HG03280 (cell line): ENCODE results near the gene DGKB.

Source experiments
- ATAC-seq: cut with Tn5 transposase; IDR thresholded peaks from one replicate; pipeline ENCODE4 v1.9.1; 2021; ENCODE audit warnings: mild to moderate bottlenecking, moderate library complexity; ENCODE audit not compliant: unreplicated experiment

Gene DGKB

DNA sequence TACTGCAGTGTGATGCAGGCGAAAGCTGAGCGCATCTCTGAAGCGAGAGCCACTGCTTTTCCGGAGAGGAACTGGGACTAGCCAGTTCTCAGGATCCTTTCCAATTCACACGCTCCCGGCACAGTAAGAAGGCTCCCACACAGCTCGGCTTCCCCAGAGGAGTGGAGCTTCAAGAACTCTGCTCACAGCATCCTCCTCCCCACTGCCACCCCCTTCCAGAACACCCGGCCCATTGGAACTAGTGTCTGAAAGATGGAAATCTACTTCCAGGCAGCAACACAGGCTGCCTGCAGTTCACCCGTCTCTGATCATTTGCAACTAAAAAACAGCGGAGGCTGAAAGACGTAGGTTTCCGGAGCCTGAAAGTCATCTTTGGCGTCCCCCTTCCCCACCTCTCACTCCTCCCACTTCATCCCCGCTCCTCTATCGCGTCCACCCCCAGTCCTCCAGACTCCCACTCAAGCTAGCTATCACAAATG lies at the start of gene DGKB:
DGKB (minus strand) TSS at position 163 of the 479 bp plus-strand sequence.
- no peak for ATAC-seq

DNA sequence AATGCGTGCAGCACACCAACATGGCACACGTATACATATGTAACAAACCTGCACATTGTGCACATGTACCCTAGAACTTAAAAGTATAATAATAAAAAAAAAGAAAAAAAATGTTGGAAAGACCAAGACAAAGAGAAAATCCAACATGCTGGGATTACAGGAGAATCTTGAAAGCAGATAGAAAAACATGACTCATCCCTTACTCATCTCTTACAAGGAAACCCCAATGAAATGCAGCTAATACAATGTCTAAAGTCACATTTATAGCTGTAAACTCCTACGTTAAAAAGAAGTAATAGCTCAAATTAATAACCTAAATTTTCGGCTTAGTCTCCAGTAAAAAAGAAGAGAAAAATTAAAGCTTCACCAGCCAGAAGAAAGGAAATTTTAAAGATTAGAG lies 47.5 kb upstream of the DGKB start:
- no peak for ATAC-seq

DNA sequence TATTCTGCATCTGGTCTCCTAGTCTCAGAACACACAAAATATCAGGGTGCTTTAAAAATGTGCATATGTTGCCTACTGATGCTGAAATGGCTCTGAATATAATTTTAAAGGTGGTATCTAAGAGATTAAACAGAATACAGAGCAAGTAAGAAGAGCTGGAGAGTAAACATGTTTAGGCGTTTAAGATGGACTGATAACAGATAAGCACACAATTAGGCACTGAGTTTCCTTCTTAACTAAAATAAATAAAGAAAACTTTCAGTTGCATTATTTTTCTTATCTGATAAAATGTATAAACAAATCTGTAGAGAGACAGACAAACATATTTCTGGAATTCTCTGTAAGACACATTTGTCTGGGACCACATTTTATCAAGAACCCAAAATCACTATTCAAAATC lies 35.6 kb upstream of the DGKB start:
- ATAC-seq: no peak

DNA sequence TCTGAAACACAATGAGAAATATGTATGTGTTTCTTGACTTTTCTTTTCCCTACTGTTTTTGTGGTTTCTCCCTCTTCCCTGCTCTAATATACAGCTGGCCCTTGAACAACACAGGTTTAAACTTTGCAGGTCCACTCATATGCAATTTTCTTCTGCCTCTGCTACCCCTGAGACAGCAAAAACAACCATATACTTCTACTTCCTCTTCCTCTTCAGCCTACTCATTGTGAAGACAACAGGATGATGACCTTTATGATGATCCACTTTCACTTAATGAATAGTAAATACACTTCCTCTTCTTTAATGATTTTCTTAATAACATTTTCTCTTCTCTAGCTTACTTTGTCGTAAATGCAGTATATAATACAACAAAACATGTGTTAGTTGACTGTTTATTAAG lies 35.0 kb upstream of the DGKB start:
- ATAC-seq: no peak

DNA sequence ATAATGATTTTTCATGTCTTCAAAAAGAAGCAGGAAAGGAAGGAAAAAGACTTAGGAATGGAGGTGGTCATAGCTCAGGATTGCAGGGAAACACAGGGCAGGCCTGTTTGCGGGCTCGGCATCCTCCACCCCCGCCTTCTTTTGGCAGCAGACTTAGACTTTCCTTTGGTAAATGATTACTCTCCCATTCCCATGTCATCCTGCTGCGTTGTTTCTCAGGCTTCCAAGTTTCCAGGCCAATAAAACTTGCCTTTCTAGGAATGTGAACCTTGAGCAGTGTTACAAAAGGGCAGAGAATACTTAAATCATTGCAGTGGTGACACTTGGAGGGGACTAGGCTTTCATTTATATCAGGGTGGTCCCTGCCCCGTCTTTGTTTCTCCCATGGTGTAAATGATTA lies 34.0 kb upstream of the DGKB start:
- ATAC-seq: no peak

DNA sequence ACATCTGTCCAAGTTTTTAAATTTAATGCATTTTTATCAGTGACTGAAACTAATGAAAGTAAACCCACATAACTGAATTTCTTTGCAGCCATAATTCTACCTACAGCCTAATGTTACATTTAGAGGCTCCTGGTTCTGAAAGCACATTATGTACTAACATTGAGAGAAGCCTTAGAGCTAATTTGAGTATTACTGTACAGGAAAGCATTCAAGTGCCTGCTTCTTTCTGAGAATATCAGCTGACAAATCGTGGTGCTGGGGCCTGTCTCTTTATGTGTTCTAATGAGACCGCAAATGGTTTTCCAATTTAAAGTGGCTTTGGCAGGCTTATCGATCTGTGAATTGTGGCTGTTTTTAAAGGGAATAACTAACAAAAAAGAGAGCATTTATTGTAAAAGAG lies 32.3 kb upstream of the DGKB start:
- no peak for ATAC-seq

DNA sequence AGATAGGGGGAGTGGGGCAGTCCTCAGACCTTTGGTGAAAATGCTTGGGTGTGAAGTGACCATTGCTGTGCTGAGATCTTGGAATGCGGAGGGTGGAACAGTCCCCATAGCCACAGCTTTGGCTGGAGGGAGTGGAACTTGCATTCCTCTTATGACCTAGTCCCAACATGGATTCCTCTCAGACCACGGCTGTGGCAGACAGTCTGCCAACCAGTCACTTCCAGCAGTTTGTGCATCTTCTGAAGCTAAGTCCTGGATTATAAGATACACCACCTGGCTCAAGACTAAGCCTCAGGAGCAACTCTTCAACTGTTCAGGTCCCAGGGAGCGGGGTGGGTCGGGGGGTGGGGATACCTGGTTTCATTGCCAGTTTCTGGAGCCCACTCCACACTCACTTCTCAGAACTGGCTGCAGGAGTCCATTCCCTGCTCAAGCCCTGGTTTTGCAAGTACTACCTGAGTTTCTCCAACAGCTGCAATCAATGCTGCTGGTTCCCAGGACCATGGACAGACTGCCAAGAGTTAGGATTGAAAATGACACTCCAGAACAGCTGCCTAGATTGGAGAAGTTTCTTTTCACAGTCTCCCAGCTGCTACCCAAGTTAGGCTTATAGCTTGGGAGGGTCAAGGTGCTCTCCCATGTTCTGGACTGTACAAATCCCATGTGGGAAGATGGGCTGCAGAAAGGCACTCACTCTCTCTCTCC lies 29.1 kb upstream of the DGKB start:
- no peak for ATAC-seq

DNA sequence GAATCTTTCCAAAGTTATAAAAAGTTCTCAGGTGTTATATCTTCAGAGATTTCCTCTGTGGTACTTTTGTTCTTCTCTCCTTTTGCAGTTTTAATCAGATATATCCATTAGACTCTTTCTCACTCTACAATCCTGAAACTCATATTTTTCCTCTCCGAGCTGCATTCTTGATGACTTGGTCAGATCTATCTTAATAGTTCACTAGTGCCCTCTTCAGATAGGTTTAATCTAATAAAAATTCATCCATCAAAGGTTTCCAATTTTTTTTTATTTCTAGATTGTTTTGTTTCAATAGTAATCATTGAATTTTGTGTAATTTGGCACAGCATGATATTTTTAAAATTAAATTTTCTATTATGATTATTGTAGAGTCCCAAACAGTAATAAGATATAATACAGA lies 21.8 kb upstream of the DGKB start:
- no peak for ATAC-seq

DNA sequence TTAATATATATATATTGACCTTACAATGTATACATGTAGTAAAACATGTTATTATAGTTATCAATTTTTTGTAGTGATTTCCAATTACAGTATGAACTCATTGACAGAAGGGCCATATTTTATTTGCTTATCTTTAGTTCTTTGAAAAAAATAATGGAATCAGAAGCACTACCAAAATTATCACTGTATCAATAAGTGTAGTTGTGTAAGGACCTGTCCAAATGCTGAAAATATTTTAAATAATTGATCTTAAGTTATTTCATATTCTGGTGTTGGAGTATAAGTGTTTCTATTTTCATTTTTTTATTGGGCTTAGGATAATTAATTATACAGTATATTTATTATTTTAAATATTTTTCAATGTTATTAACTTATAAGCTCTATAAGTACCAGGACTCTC lies 8.5 kb upstream of the DGKB start:
- no peak for ATAC-seq

DNA sequence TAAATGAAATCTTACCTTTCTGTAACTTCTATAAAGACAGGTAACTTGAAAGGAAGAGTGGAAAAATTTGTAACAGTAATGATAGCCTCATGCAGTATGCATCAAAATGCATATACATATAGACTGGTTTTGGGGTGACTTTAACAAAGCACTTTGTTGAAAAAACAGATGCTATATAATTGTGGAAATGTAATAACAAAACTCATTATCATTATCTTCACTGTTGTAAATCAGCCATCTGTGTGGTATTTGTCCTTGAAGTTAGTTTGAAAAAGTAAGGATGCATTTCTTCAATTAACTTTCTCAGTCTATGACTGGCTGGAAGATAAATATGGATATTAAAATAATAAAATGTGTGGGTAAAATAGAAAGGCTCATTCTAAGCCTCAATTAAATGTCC lies 6.1 kb upstream of the DGKB start:
- ATAC-seq: no peak

DNA sequence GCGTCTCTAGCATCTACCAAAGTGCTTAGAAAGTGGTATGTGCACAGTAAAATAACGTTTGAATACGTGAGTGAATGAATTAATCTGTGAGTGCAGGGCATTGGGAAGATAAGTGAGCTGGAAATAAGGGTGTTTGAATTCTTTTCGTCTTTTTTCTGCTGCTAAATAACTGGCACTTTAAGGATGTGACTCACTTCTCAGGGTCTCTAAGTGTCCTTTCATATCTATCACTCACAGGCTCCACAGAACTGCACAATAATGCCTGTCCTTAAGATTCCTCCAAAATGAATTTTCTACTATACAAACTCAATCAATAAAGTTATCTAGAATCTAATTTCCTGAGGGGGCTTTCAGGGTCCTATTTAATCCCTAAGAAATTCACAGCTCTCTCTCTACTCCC lies 3.2 kb upstream of the DGKB start:
- no peak for ATAC-seq

DNA sequence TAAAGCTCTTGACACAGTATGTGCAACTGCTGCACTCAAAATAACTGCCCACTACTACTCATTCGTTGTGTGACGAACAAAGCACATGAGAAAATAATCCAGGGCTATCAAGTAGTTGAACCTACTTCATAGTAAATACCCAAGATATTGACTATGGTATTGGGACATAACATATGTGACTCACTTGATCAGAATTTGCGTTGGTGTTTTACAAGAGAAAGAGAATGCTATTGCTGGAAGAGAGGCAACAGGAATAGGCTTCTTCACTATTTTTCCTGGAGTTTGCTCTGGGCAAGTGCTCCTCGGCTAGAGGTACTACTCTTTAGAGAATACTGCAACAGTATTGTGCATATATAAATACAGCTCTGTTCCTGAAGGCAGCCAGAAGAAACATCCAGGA lies 2.5 kb downstream of the DGKB start:
- no peak for ATAC-seq

DNA sequence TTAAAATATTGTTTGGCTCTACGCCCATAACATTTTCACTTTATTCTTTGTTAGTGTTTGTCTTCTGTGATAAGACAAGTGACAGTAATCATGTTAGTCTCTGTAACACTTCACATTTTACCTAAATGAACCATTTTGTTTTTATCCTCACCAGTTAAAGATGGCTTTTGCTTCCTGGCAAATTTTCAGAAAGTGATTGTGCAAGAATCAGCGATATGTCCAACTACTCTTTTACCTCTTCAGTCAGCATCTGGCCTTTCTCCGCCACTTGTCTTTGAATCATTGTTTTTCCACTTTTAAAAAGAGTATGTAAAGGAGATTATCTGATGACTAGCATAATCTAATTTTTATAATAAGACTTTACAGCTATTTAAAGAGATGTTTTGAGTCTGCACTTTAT lies 3.5 kb downstream of the DGKB start:
- no peak for ATAC-seq

DNA sequence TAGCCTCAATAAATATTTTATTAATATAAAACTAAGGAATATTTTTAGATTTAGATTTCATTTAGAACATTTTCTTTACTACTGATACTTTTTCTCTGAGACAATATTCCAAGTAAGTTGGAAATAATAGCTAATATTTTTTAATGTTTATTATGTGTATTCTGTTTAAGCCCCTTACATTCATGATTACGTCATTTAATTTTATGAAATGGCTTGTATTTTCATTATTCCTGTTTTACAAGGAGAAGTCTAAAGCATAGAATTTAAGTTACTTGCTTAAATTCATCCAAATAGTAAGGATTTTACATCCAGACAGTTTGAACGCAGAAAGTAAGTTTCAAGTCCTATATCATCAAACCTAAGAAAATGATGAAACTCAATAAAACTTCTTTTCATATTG lies 6.1 kb downstream of the DGKB start:
- no peak for ATAC-seq

DNA sequence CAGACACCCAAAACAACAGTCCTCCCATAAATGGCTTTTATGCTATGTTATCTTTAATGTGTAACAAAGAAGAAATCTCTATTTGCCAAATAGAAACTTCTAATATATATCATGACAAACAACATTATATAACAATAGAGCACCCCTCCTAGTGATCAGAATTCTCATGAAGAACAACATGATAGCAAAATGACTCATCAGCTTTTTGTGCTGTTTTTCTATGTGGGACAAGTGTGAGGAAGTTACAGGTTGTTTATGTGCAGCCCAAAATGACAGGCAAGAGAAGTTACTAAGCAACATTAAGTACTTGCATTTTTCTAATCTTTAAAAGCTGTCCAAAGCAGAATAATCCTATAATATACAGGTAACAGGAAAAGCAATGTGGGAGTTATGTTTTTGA lies 7.7 kb downstream of the DGKB start:
- no peak for ATAC-seq

DNA sequence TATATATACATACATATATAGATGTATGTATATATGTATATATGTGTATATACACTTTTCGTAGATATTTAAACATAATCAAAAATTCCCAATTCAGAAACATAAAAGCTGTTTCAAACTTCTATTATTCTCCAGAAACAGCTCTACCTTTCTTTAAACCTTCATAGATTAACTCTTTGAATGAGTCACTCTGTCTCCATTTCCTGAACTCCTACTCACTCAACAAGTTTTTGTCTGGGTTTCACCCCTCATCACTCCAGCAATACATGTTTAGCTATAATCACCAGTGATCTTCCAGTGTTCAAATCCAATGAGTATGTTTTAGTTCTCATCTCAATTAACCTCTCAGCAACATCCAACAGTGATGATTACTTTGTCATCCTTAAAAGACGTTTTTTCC lies 9.6 kb downstream of the DGKB start:
- ATAC-seq: no peak

DNA sequence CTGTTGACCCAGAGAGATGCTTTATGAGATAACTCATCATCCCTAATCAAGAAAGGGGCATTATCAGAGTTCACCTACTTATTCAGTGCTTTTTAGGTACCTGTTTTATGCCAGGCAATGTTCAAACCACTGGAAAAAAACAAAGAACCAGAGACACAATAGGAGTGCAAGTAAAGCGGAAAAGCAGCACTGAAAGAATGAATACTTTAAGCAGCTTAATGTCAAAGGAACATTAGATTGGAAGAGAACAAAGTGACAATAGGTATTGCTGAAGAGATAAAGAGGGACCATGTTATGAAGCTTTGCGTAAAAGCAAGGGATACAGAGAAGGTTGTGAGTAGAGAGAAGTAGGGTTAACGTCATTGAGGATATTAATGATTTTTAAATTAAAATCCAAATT lies 11.3 kb downstream of the DGKB start:
- no peak for ATAC-seq

DNA sequence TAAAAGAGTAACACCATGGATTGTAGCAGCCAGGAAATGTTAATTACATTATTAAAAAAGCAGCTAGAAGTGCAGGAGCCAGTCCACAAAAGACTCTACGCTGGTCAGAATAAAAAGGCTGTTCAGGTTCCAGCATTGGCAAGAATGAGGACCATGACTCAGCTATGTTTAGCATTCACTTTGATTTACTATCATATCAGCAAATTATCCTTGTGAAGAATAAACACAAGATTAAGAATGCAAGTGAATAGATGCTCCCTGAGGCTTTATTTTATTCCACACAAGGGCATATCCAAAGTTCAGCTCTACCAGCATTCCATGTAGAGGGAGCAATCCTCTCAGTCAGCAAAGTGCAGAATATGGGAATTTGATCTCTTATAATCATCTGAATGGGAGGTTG lies 13.6 kb downstream of the DGKB start:
- no peak for ATAC-seq

DNA sequence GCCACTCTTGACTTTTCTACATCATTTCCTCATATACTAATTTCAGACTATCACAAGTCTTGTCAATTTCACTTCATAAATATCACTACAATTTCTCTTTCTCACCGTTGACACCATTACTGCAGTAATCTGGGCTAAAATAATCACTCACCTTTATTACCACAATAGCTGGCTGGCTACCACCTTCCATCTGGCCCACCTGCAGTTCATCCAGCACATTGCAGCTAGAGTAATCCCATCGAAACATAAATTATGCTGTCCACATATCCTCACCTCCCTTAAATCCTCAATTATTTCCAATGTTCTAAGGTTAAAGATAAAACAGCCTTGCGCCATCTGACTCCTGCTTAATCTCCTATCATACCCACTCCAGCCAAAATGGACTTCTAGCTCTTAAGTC lies 16.0 kb downstream of the DGKB start:
- ATAC-seq: no peak

DNA sequence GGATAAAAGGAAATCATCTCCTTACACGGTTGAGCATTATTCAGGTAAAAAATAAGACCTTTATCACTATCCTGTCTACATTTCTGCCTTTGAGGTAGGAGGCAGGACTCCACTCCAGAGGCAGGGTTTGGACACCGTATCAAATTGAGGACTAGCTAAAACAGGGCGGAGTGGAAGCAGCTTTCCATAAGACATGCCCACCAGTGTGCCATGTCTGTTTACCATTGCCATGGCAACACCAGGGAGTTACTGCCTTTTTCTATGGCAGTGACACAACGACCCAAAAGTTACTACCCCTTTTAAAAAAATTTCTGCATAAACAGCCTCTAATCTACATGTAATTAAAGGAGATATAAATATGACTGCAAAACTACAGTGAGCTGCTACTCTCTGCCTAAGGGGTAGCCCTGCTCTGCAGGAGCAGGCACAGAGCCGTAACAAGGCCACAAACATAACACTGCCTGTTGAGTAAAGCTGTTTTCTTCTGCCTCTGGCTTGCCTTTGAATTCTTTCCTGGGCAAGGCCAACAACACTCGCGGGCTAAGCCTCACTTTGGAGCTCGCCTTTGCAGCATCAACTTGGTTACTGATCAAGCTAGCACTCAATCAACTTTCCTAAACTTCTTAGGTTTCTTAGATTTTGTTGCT lies 26.5 kb downstream of the DGKB start:
- ATAC-seq: no peak

DNA sequence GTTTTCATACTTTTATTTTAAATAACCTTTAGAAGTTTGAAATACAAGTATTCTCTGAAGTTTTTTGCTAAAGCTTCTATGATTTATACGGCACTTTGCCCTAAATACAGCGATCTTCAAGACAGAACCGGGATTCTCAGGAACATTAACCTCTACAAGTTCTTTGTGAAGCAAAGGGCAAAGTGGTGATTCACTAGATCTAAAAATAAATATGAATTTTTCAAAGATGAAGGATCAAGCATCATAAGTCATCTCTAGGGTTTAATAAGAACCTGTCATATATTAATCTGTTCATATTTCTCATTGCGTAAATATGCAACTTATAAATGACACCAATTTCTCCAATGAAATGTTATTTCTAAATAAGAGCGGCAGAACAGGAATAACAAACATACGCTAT lies 30.7 kb downstream of the DGKB start:
- ATAC-seq: no peak

DNA sequence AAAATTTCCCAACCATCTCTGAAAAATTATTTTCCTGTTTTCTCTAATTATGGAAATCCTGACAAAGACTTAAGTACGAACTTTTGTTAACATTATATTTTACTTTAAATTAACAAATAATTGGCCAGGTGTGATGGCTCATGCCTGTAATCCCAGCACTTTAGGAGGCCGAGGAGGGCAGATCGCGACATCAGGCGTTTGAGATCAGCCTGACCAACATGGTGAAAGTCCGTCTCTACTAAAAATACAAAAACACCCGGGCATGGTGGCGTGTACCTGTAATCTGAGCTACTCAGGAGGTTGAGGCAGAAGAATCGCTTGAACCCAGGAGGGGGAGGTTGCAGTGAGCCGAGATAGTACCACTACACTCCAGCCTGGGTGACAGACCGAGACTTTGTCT lies 32.2 kb downstream of the DGKB start:
- ATAC-seq: no peak

DNA sequence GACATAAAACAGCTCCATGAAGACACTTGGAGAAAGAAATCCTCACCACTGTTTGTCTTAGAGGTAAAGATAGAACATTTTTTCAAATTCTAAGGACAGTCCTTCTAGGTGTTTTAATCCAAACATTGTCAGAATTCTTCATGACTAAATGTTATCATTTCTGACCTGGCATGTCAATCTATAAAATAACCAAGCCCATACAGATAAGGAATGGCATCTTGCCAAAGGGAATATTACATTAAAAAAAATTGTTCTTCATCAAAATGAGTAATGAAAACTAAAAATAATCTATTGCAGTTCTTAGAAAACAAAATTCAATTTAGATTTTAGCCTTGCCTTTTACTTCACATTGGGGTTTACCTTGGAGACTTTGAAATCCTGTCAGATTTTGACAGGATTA lies 33.6 kb downstream of the DGKB start:
- ATAC-seq: no peak
